T-helper 2 cell (primary cell): ENCODE results near the gene DTX3L.
"Not testable (repeated sequence)": the region's sequence is repeated elsewhere in the genome, so short reads cannot be mapped to it uniquely, and the experiment has no call there.

Experiments used
- DNase-seq, 5 experiments: peaks; one replicate each; pipeline versions ENCODE4 v3.0.0 to v3.0.0-alpha.2; 2012 to 2022

The DTX3L gene

GRCh38 chr3:122562923-122563716 is 1.0 kb upstream of the DTX3L start:
- no peak for DNase-seq

GRCh38 chr3:122563717-122564025 is 467 bp upstream of the DTX3L start:
- DNase-seq: peak in 1 of 5 experiments; percentile 25

GRCh38 chr3:122568131-122568530 is 4.0 kb downstream of the DTX3L start:
- DNase-seq: not testable (repeated sequence)

GRCh38 chr3:122568755-122569154 is 4.6 kb downstream of the DTX3L start:
- no peak for DNase-seq

- peak in 2 of 5 experiments; percentile 21 to 37 for DNase-seq
Measured at GRCh38 chr3:122572940-122573412, 8.8 kb downstream of the DTX3L start.

GRCh38 chr3:122576174-122576940 is 12.2 kb downstream of the DTX3L start:
- peak in 1 of 5 experiments; percentile 45 for DNase-seq

- DNase-seq: peak in 4 of 5 experiments; percentile 8 to 79 (median 25)
Measured at GRCh38 chr3:122577409-122578031, 13.4 kb downstream of the DTX3L start, which contains the start of gene PARP15. Gene PARP15, plus strand, starts transcription at chr3:122577650. Its CDS starts 18 bp downstream, at chr3:122577668.

- no peak for DNase-seq
Measured at GRCh38 chr3:122578069-122578740, 14.1 kb downstream of the DTX3L start.

- DNase-seq: no peak
Measured at GRCh38 chr3:122580470-122580869, 16.3 kb downstream of the DTX3L start.

GRCh38 chr3:122581622-122582021 is 17.5 kb downstream of the DTX3L start:
- no peak for DNase-seq

GRCh38 chr3:122582390-122582789 is 18.3 kb downstream of the DTX3L start:
- DNase-seq: no peak

- no peak for DNase-seq
Measured at GRCh38 chr3:122586098-122586497, 22.0 kb downstream of the DTX3L start.

GRCh38 chr3:122586773-122587485 is 22.8 kb downstream of the DTX3L start:
- no peak for DNase-seq

GRCh38 chr3:122587572-122587971 is 23.4 kb downstream of the DTX3L start:
- DNase-seq: no peak

- no peak for DNase-seq
Measured at GRCh38 chr3:122589297-122589696, 25.2 kb downstream of the DTX3L start.

- no peak for DNase-seq
Measured at GRCh38 chr3:122590610-122591009, 26.5 kb downstream of the DTX3L start.

GRCh38 chr3:122594025-122594424 is 29.9 kb downstream of the DTX3L start:
- DNase-seq: no peak

- DNase-seq: no peak
Measured at GRCh38 chr3:122598151-122598550, 34.0 kb downstream of the DTX3L start.

GRCh38 chr3:122598556-122598955 is 34.4 kb downstream of the DTX3L start:
- DNase-seq: no peak

- DNase-seq: no peak
Measured at GRCh38 chr3:122602011-122602710, 38.0 kb downstream of the DTX3L start.

- DNase-seq: no peak
Measured at GRCh38 chr3:122603056-122603455, 38.9 kb downstream of the DTX3L start.
